ENCODE data around the gene TMED8. TPM values are rescaled to one million over a fixed set of nuclear protein-coding genes. Genes with fewer than 3 reads are reported as not detected.

TMED8 gene
- total RNA-seq, 1 experiment from 2014 or later: 42.6 TPM

GRCh38 chr14:77355811-77356210 lies 21.1 kb downstream of the TMED8 start:
- no peak for TF ChIP-seq EZH2 (IDR thresholded peaks at IDR 0.05; ENCODE audit: low read depth)
- TF ChIP-seq, protein P1, sequence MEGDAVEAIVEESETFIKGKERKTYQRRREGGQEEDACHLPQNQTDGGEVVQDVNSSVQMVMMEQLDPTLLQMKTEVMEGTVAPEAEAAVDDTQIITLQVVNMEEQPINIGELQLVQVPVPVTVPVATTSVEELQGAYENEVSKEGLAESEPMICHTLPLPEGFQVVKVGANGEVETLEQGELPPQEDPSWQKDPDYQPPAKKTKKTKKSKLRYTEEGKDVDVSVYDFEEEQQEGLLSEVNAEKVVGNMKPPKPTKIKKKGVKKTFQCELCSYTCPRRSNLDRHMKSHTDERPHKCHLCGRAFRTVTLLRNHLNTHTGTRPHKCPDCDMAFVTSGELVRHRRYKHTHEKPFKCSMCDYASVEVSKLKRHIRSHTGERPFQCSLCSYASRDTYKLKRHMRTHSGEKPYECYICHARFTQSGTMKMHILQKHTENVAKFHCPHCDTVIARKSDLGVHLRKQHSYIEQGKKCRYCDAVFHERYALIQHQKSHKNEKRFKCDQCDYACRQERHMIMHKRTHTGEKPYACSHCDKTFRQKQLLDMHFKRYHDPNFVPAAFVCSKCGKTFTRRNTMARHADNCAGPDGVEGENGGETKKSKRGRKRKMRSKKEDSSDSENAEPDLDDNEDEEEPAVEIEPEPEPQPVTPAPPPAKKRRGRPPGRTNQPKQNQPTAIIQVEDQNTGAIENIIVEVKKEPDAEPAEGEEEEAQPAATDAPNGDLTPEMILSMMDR (conservative IDR thresholded peaks at IDR 0.05): no peak
- Histone ChIP-seq H3K9me3 (ENCODE audit: insufficient read depth, low read depth) (no peaks in the 10 kb centered on the region), H2AFZ (no peak overlapping the region), H4K20me1 (ENCODE audit: insufficient read depth) (no peaks in the 10 kb centered on the region), H3F3A (ENCODE audit: insufficient read depth, low read depth) (no peaks in the 10 kb centered on the region), H3K79me2 (ENCODE audit: low read depth) (no peaks in the 10 kb centered on the region), H3K4me1 (replicated peaks; ENCODE audit: insufficient read depth) (no peaks in the 10 kb centered on the region), H3K36me3 (ENCODE audit: low read depth) (no peaks in the 10 kb centered on the region), H3K9me2 (ENCODE audit: insufficient read depth) (no peaks in the 10 kb centered on the region), H3K27ac (no peak overlapping the region), H3K4me3 (no peak overlapping the region), H3K4me2 (no peak overlapping the region), H3K27me3 (ENCODE audit: insufficient read depth, low read depth) (no peaks in the 10 kb centered on the region)
- intact Hi-C loops (cut with micrococcal nuclease; ENCODE audit: unreplicated experiment): no loop called here
- ChIA-PET POLR2A (ENCODE audit: unreplicated experiment) (no interaction called here), CTCF (no interaction called here)
- BruUV-seq (replicated peaks): no TSS peak
- no peak for DNase-seq

GRCh38 chr14:77353469-77354141 lies 23.3 kb downstream of the TMED8 start:
- no peak for DNase-seq
- no peaks in the 10 kb centered on the region for H4K20me1 ChIP-seq (ENCODE audit: insufficient read depth)
- no peak overlapping the region for H2AFZ ChIP-seq
- H3K4me1 ChIP-seq (replicated peaks; ENCODE audit: insufficient read depth): no peaks in the 10 kb centered on the region
- H3K9me2 ChIP-seq (ENCODE audit: insufficient read depth): no peaks in the 10 kb centered on the region
- H3K4me2 ChIP-seq: no peak overlapping the region
- H3K27me3 ChIP-seq (ENCODE audit: insufficient read depth, low read depth): no peaks in the 10 kb centered on the region
- H3K4me3 ChIP-seq: no peak overlapping the region
- no peak for TF ChIP-seq EZH2 (IDR thresholded peaks at IDR 0.05; ENCODE audit: low read depth)
- TF ChIP-seq, protein P1 (conservative IDR thresholded peaks at IDR 0.05): no peak
- no peaks in the 10 kb centered on the region for H3K36me3 ChIP-seq (ENCODE audit: low read depth)
- H3F3A ChIP-seq (ENCODE audit: insufficient read depth, low read depth): no peaks in the 10 kb centered on the region
- H3K79me2 ChIP-seq (ENCODE audit: low read depth): no peaks in the 10 kb centered on the region
- no peaks in the 10 kb centered on the region for H3K9me3 ChIP-seq (ENCODE audit: insufficient read depth, low read depth)
- POLR2A ChIA-PET (ENCODE audit: unreplicated experiment): no interaction called here
- BruUV-seq (replicated peaks): no TSS peak
- intact Hi-C loops (cut with micrococcal nuclease; ENCODE audit: unreplicated experiment): no loop called here
- CTCF ChIA-PET: no interaction called here
- H3K27ac ChIP-seq: no peak overlapping the region

GRCh38 chr14:77347751-77348150 lies 29.1 kb downstream of the TMED8 start:
- TF ChIP-seq, protein P1 (conservative IDR thresholded peaks at IDR 0.05): no peak
- no peak for TF ChIP-seq EZH2 (IDR thresholded peaks at IDR 0.05; ENCODE audit: low read depth)
- H3K4me3 ChIP-seq: no peak overlapping the region
- BruUV-seq (replicated peaks): no TSS peak

More at GRCh38 chr14:77347751-77348150, 29.1 kb downstream of the TMED8 start:
- Histone ChIP-seq H4K20me1 (ENCODE audit: insufficient read depth) (no peaks in the 10 kb centered on the region), H3K4me1 (replicated peaks; ENCODE audit: insufficient read depth) (no peaks in the 10 kb centered on the region), H3K9me2 (ENCODE audit: insufficient read depth) (no peaks in the 10 kb centered on the region), H3K27ac (no peak overlapping the region), H2AFZ (no peak overlapping the region), H3F3A (ENCODE audit: insufficient read depth, low read depth) (no peaks in the 10 kb centered on the region), H3K36me3 (ENCODE audit: low read depth) (no peaks in the 10 kb centered on the region), H3K4me2 (no peak overlapping the region), H3K27me3 (ENCODE audit: insufficient read depth, low read depth) (no peaks in the 10 kb centered on the region), H3K9me3 (ENCODE audit: insufficient read depth, low read depth) (no peaks in the 10 kb centered on the region), H3K79me2 (ENCODE audit: low read depth) (no peaks in the 10 kb centered on the region)
- intact Hi-C loops (cut with micrococcal nuclease; ENCODE audit: unreplicated experiment): no loop called here
- ChIA-PET CTCF (no interaction called here), POLR2A (ENCODE audit: unreplicated experiment) (no interaction called here)
- no peak for DNase-seq

All from PC-9 (cell line).